ENCODE data around the gene NEURL1B. TPM values are rescaled to one million over a fixed set of nuclear protein-coding genes. Genes with fewer than 3 reads are reported as not detected.

The NEURL1B gene
- total and polyA plus RNA-seq, 10 donors = 0.26 to 2.5 (median 1.2) TPM

GRCh38 chr5:172727551-172727950, 86.5 kb downstream of the NEURL1B start:
- Histone ChIP-seq H3K27me3 (replicated peaks in 1 of 7) (no peaks in the 10 kb centered on the region), H3K27ac (no peak overlapping the region), H3K4me3 (no peak overlapping the region), H3K36me3 (no peaks in the 10 kb centered on the region), H3K4me1 (peaks cover 0 to 8% (median 6%) of the 10 kb centered on the region in 6 donors), H3K9me3 (no peaks in the 10 kb centered on the region)
- TF ChIP-seq, protein P1, sequence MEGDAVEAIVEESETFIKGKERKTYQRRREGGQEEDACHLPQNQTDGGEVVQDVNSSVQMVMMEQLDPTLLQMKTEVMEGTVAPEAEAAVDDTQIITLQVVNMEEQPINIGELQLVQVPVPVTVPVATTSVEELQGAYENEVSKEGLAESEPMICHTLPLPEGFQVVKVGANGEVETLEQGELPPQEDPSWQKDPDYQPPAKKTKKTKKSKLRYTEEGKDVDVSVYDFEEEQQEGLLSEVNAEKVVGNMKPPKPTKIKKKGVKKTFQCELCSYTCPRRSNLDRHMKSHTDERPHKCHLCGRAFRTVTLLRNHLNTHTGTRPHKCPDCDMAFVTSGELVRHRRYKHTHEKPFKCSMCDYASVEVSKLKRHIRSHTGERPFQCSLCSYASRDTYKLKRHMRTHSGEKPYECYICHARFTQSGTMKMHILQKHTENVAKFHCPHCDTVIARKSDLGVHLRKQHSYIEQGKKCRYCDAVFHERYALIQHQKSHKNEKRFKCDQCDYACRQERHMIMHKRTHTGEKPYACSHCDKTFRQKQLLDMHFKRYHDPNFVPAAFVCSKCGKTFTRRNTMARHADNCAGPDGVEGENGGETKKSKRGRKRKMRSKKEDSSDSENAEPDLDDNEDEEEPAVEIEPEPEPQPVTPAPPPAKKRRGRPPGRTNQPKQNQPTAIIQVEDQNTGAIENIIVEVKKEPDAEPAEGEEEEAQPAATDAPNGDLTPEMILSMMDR (IDR thresholded peaks at IDR 0.05 in 8 of 11, conservative IDR thresholded peaks at IDR 0.05 in 3 of 11) = no peak
- TF ChIP-seq POLR2AphosphoS5 (IDR thresholded peaks at IDR 0.05) (no peak), POLR2A (IDR thresholded peaks at IDR 0.05) (no peak)
- intact Hi-C loops (cut with DNase I; ENCODE audit: low total_unique reads) = no loop called here
- WGBS, 5 donors = 83 to 92% (median 88%) methylated on average over 7 of the region's 7 CpGs
- DNase-seq = peak; percentile 56

- Histone ChIP-seq H3K4me3 (no peak overlapping the region), H3K27me3 (replicated peaks in 1 of 7) (no peaks in the 10 kb centered on the region), H3K4me1 (peaks cover 0 to 9% (median 6%) of the 10 kb centered on the region in 6 donors), H3K36me3 (no peaks in the 10 kb centered on the region), H3K9me3 (no peaks in the 10 kb centered on the region), H3K27ac (no peak overlapping the region)
- peak; percentile 39 for DNase-seq
- WGBS, 5 donors = 79 to 86% (median 84%) methylated on average over 10 of the region's 10 CpGs
- intact Hi-C loops (cut with DNase I; ENCODE audit: low total_unique reads) = no loop called here
- TF ChIP-seq POLR2AphosphoS5 (IDR thresholded peaks at IDR 0.05) (no peak), POLR2A (IDR thresholded peaks at IDR 0.05) (no peak)
- TF ChIP-seq, protein P1 (IDR thresholded peaks at IDR 0.05 in 8 of 11, conservative IDR thresholded peaks at IDR 0.05 in 3 of 11) = no peak
Observed at GRCh38 chr5:172728481-172729241, 87.6 kb downstream of the NEURL1B start.

DNA sequence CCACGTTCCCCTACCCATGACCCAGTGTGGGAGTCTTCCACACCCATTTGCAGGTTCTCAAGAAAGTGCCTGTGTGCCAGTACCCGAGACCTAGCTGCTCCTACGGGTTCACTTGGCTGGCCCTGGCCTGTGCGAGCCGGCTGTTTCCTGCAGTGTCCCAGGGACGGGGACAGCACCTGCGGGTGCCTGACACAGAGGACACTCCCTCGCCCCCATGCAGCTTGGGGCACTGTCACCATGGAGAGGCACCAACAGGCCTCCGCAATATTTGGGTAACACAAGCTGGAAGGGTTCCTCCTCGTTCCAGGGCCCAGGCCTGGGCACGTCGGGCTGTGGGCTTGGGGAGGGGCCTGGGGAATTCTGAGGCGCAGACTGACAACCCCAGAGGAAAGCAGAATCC, 88.5 kb downstream of the NEURL1B start:
- WGBS, 5 donors = 84 to 94% (median 91%) methylated on average over 13 of the region's 13 CpGs
- DNase-seq = peak; percentile 68

GRCh38 chr5:172730222-172730621, 89.2 kb downstream of the NEURL1B start:
- Histone ChIP-seq H3K36me3 (no peaks in the 10 kb centered on the region), H3K9me3 (no peaks in the 10 kb centered on the region), H3K27me3 (replicated peaks in 1 of 7) (no peaks in the 10 kb centered on the region), H3K27ac (no peak overlapping the region), H3K4me1 (peaks cover 0 to 16% (median 9%) of the 10 kb centered on the region in 6 donors), H3K4me3 (no peak overlapping the region)
- no peak for TF ChIP-seq POLR2A (IDR thresholded peaks at IDR 0.05)
- TF ChIP-seq POLR2AphosphoS5 (IDR thresholded peaks at IDR 0.05) = no peak
- TF ChIP-seq, protein P1 (IDR thresholded peaks at IDR 0.05 in 8 of 11, conservative IDR thresholded peaks at IDR 0.05 in 3 of 11) = no peak
- DNase-seq = no peak
- 95 to 99% (median 95%) methylated on average over 6 of the region's 6 CpGs for WGBS, 5 donors
- intact Hi-C loops (cut with DNase I; ENCODE audit: low total_unique reads) = no loop called here

More for the DNA sequence above, 88.5 kb downstream of the NEURL1B start:
- no peak overlapping the region for H3K4me3 ChIP-seq
- TF ChIP-seq, protein P1 (IDR thresholded peaks at IDR 0.05 in 8 of 11, conservative IDR thresholded peaks at IDR 0.05 in 3 of 11) = no peak
- TF ChIP-seq POLR2AphosphoS5 (IDR thresholded peaks at IDR 0.05) (no peak), POLR2A (IDR thresholded peaks at IDR 0.05) (no peak)
- H3K27me3 ChIP-seq (replicated peaks in 1 of 7) = no peaks in the 10 kb centered on the region
- intact Hi-C loops (cut with DNase I; ENCODE audit: low total_unique reads) = no loop called here
- H3K9me3 ChIP-seq = no peaks in the 10 kb centered on the region
- H3K4me1 ChIP-seq = peaks cover 0 to 16% (median 9%) of the 10 kb centered on the region in 6 donors
- H3K27ac ChIP-seq = no peak overlapping the region
- H3K36me3 ChIP-seq = no peaks in the 10 kb centered on the region

Measured in spleen (tissue), 11 donors.